SH-SY5Y (cell line): Measurements from ENCODE around the gene NME4.

Source experiments
- GATA2 ChIP-seq: IDR thresholded peaks from 2 replicates; pipeline ENCODE4 v1.6.1; 2011; ENCODE audit warnings: mild to moderate bottlenecking, low read depth, low read length
- GATA3 ChIP-seq: IDR thresholded peaks from 2 replicates; pipeline ENCODE4 v1.6.1; 2011; ENCODE audit warnings: low read depth, mild to moderate bottlenecking, low read length, moderate library complexity

DNA sequence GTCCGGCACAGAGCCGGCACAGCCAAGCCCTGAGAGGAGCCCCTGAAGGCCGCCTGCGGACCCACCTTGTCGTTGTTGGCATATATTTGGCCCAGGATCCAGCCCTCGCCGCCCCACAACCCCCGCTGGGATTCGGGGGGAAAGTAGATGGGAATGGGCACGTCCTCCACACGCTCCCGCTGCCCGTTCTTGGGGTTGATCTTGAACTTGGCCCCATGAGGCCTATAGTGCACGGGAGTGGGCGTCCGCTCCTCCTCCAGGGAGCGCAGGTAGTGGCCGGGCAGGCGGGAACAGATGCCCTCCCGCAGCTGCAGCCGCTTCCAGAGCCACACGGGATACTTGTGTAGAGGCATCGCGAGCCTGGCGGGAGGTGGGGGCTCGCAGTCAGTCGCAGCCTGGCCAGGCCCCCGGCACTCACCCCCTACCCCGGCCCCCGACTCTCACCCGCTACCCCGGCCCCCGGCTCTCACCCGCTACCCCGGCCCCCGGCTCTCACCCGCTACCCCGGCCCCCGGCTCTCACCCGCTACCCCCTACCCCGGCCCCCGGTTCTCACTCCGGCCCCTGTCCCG, 27.0 kb upstream of the NME4 start:
- TF ChIP-seq GATA3, result no peak
- no peak for TF ChIP-seq GATA2
